Sigmoid colon (tissue), 7 donors: ENCODE results near the gene TOLLIP. TPM values are rescaled to one million over a fixed set of nuclear protein-coding genes. Genes with fewer than 3 reads are reported as not detected.

ENCODE experiments used
- DNase-seq: peaks from one replicate; pipeline ENCODE4 v3.0.0-alpha.2; 2019
- H3K27ac ChIP-seq, 4 donors: fragments of 200-600 bp; sonication (generic); one replicate each; pipeline ENCODE4 v1.5.1; 2016 to 2019; ENCODE audit warnings: mild to moderate bottlenecking in 1 of 4
- H3K27me3 ChIP-seq, 3 donors: fragments of 200-600 bp; sonication (generic); one replicate each; pipeline ENCODE4 v1.5.1; 2019; ENCODE audit warnings: mild to moderate bottlenecking in 1 of 3
- H3K36me3 ChIP-seq, 4 donors: fragments of 200-600 bp; sonication (generic); one replicate each; pipeline ENCODE4 v1.5.1; 2016 to 2019
- H3K4me1 ChIP-seq, 4 donors: fragments of 200-600 bp; sonication (generic); one replicate each; pipeline ENCODE4 v1.5.1; 2017 to 2019
- H3K4me3 ChIP-seq, 4 donors: fragments of 200-600 bp; sonication (generic); one replicate each; pipeline ENCODE4 v1.5.1; 2017 to 2019; ENCODE audit warnings: mild to moderate bottlenecking in 2 of 4, moderate library complexity in 1 of 4
- H3K9me3 ChIP-seq, 4 donors: fragments of 200-600 bp in 3 of 4; sonication (generic) in 3 of 4; one replicate each; pipeline versions ENCODE4 v1.5.1 to v1.6.1; 2013 to 2019
- CTCF ChIP-seq, 4 experiments: fragments of 450-650 bp in 3 of 4; fragments of 200-600 bp in 1 of 4; IDR thresholded peaks; one replicate each; pipeline ENCODE4 v1.5.1; 2016 to 2019; ENCODE audit warnings: antibody characterized with exemption in 4 of 4, mild to moderate bottlenecking in 3 of 4, moderate library complexity in 2 of 4
- EP300 ChIP-seq, 4 donors: sonication (generic); formaldehyde crosslinking; IDR thresholded peaks; one replicate each; pipeline ENCODE4 v1.6.1; 2017; ENCODE audit warnings: antibody characterized with exemption in 4 of 4
- POLR2A ChIP-seq, 2 donors: fragments of 450-650 bp; IDR thresholded peaks; one replicate each; pipeline ENCODE4 v1.6.1; 2016; ENCODE audit warnings: antibody characterized with exemption in 2 of 2, mild to moderate bottlenecking in 2 of 2, moderate library complexity in 2 of 2
- POLR2AphosphoS5 ChIP-seq, 4 donors: sonication (generic); formaldehyde crosslinking; IDR thresholded peaks; one replicate each; pipeline ENCODE4 v1.6.1; 2017; ENCODE audit warnings: antibody characterized with exemption in 4 of 4
- WGBS, 2 donors: extraction: QIAGEN DNeasy Blood & Tissue Kit; methylation state at CpG; one replicate each; pipeline ENCODE4 v1.1.7; 2013; 5-methylcytosine and 5-hydroxymethylcytosine counted together
- intact Hi-C: fragments of 100-400 bp; cut with DNase I; formaldehyde crosslinking; loops from one replicate; pipeline ENCODE4 v1.15.1; 2023
- polyA plus RNA-seq, 3 donors: library from polyadenylated mRNA; stranded (reverse); fragments of 200-250 nt; gene quantifications; one replicate each; pipeline ENCODE4 v1.2.3, GENCODE V29; 2013
- total RNA-seq, 4 donors: library from RNA; depleted of rRNA; stranded (reverse); fragments of >200 nt; gene quantifications; one replicate each; pipeline ENCODE4 v1.1.0, GENCODE V29; 2016
- donor health status: healthy with polysubstance abuse.
- donor health status: Bipolar disorder and iron deficiency.
- donor health status: healthy.

TOLLIP gene
- total and polyA plus RNA-seq, 7 donors = 25.0 to 41.2 (median 36.9) TPM

DNA sequence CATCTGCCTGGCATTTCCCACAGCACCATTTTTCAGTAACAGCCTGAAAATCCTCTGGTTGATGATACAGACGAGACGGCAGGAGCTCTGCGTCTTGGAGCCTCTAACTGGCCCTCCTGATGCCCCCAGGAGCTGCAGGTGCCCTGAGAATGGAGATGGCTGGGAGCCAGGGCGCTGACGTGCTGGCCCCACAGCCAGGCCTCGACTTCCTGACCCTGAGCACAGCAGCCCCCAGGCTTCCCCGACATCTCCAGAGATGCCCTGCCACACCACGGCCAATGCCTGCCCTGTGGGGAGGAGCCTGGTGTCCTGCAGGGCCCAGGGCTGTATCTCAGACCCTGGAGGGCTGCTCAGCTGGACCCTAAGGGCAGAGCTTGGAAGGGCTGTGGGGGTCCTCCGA, 21.5 kb downstream of the TOLLIP start:
- Histone ChIP-seq H3K9me3 (no peaks in the 10 kb centered on the region), H3K4me3 (no peak overlapping the region), H3K36me3 (peaks cover 37 to 78% (median 60%) of the 10 kb centered on the region in 4 donors), H3K27ac (no peak overlapping the region), H3K4me1 (no peaks in the 10 kb centered on the region), H3K27me3 (no peaks in the 10 kb centered on the region)
- TF ChIP-seq CTCF (IDR thresholded peaks at IDR 0.05) = no peak
- no peak for TF ChIP-seq POLR2A (IDR thresholded peaks at IDR 0.05)
- intact Hi-C loops = no loop called here
- 97 to 98% methylated on average over 9 of the region's 9 CpGs for WGBS, 2 donors
- DNase-seq = no peak

DNA sequence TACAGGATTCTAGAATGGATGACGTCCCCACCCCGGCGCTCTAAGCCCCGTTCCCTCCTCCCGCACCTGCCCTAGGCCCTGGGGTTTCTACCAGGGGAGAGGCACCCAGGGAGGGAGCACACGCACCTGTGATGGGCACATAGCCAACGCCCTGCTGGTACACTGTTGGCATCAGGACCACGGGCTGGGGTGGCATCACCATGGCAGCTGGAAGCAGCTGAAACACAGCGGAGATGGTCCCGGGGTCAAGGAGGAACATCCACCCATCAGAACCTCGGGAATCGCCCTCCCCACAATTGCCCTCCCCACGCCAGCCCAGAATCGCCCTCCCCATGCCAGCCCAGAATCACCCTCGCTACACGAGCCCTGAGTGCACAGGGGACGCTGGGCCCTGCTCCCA, 23.6 kb downstream of the TOLLIP start:
- Histone ChIP-seq H3K9me3 (no peaks in the 10 kb centered on the region), H3K4me3 (no peak overlapping the region), H3K27me3 (no peaks in the 10 kb centered on the region), H3K27ac (no peak overlapping the region), H3K36me3 (peaks cover 37 to 84% (median 67%) of the 10 kb centered on the region in 4 donors), H3K4me1 (no peaks in the 10 kb centered on the region)
- intact Hi-C loops = no loop called here
- no peak for DNase-seq
- TF ChIP-seq EP300 (IDR thresholded peaks at IDR 0.05) (no peak), POLR2A (IDR thresholded peaks at IDR 0.05) (no peak), CTCF (IDR thresholded peaks at IDR 0.05) (no peak), POLR2AphosphoS5 (IDR thresholded peaks at IDR 0.05) (no peak)
- WGBS, 2 donors = 90 to 93% methylated on average over 17 of the region's 17 CpGs

GRCh38 chr11:1285316-1285744, 24.1 kb downstream of the TOLLIP start:
- Histone ChIP-seq H3K36me3 (peaks cover 35 to 84% (median 68%) of the 10 kb centered on the region in 4 donors), H3K4me3 (no peak overlapping the region), H3K27ac (no peak overlapping the region), H3K4me1 (no peaks in the 10 kb centered on the region), H3K27me3 (no peaks in the 10 kb centered on the region), H3K9me3 (no peaks in the 10 kb centered on the region)
- intact Hi-C loops = no loop called here
- DNase-seq = no peak
- TF ChIP-seq CTCF (IDR thresholded peaks at IDR 0.05) = no peak
- TF ChIP-seq POLR2AphosphoS5 (IDR thresholded peaks at IDR 0.05) = no peak
- no peak for TF ChIP-seq POLR2A (IDR thresholded peaks at IDR 0.05)
- no peak for TF ChIP-seq EP300 (IDR thresholded peaks at IDR 0.05)
- 96 to 97% methylated on average over 23 of the region's 23 CpGs for WGBS, 2 donors

DNA sequence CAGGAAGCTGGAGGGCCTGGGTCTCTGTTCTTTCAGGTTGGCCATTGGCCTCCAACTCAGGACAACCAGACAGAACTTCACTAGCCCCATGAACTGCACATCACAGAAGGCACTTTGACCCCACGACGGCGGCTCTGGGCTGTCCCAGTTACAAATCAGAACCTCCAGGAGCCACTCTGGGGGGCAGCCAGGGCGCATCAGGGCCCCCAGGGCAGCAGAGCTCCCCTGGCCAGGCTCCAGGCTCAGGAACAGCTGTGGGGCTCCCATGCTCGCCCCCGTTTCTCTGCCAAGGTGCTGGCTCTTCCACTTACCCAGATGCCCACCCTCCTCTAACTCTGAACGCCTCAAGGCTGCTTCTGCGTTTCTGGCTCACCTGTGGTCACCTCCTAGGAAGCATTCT, 25.5 kb downstream of the TOLLIP start:
- no peaks in the 10 kb centered on the region for H3K4me1 ChIP-seq
- peaks cover 26 to 84% (median 57%) of the 10 kb centered on the region in 4 donors for H3K36me3 ChIP-seq
- TF ChIP-seq POLR2AphosphoS5 (IDR thresholded peaks at IDR 0.05) (no peak), CTCF (IDR thresholded peaks at IDR 0.05) (no peak), EP300 (IDR thresholded peaks at IDR 0.05) (no peak), POLR2A (IDR thresholded peaks at IDR 0.05) (no peak)
- intact Hi-C loops = no loop called here
- no peak overlapping the region for H3K27ac ChIP-seq
- no peaks in the 10 kb centered on the region for H3K27me3 ChIP-seq
- no peaks in the 10 kb centered on the region for H3K9me3 ChIP-seq
- no peak overlapping the region for H3K4me3 ChIP-seq
- DNase-seq = no peak
- 87 to 93% methylated on average over 8 of the region's 8 CpGs for WGBS, 2 donors

DNA sequence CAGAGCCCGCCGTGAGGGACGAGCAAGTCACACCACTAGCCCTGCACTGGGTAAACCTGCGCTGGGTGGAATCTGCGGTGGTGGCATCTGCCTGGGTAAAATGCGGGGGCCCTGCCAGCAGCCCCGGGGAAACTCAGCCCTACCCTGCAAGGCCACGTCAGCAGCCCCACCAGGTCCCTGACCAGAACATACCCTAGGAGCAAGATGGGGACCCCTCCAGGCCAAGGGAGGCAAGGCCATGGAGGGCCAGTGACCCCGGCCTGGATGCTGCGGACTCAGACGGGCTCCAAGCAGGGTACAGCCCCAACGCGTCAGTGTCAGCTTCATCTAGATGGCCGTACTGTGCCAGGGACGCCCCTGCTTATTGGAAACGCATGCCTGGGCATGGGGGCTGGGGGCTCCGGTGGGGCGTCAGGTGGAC, 26.3 kb downstream of the TOLLIP start:
- H3K27me3 ChIP-seq = no peaks in the 10 kb centered on the region
- no peaks in the 10 kb centered on the region for H3K4me1 ChIP-seq
- no peak overlapping the region for H3K27ac ChIP-seq
- WGBS, 2 donors = 95 to 96% methylated on average over 18 of the region's 18 CpGs
- DNase-seq = no peak
- H3K9me3 ChIP-seq = no peaks in the 10 kb centered on the region
- peaks cover 21 to 84% (median 49%) of the 10 kb centered on the region in 4 donors for H3K36me3 ChIP-seq
- intact Hi-C loops = no loop called here
- H3K4me3 ChIP-seq = no peak overlapping the region
- TF ChIP-seq POLR2A (IDR thresholded peaks at IDR 0.05) = no peak
- TF ChIP-seq POLR2AphosphoS5 (IDR thresholded peaks at IDR 0.05) = no peak
- TF ChIP-seq CTCF (IDR thresholded peaks at IDR 0.05) = no peak
- TF ChIP-seq EP300 (IDR thresholded peaks at IDR 0.05) = no peak
